ENCODE data around the gene VWA3B. TPM values are rescaled to one million over a fixed set of nuclear protein-coding genes. Genes with fewer than 3 reads are reported as not detected.
"Not testable (repeated sequence)": the region's sequence is repeated elsewhere in the genome, so short reads cannot be mapped to it uniquely, and the experiment has no call there.

VWA3B gene
- total RNA-seq, 1 donor from 2014 or later, result not detected

GRCh38 chr2:98142106-98142791 is 55.3 kb downstream of the VWA3B start:
- H3K36me3 ChIP-seq (ENCODE audit: control insufficient read depth, insufficient read depth, low read length), result no peaks in the 10 kb centered on the region
- H3K27me3 ChIP-seq (ENCODE audit: control insufficient read depth, insufficient read depth, low read length), result no peaks in the 10 kb centered on the region
- no peak overlapping the region for H3K4me3 ChIP-seq (ENCODE audit: low read depth, low read length)
- TF ChIP-seq CTCF (IDR thresholded peaks at IDR 0.05; ENCODE audit: insufficient read depth, low read length, poor library complexity, severe bottlenecking), result no peak
- no peak for DNase-seq (ENCODE audit: low read depth)

- H3K36me3 ChIP-seq (ENCODE audit: control insufficient read depth, insufficient read depth, low read length), result no peaks in the 10 kb centered on the region
- no peak for DNase-seq (ENCODE audit: low read depth)
- H3K27me3 ChIP-seq (ENCODE audit: control insufficient read depth, insufficient read depth, low read length), result no peaks in the 10 kb centered on the region
- no peak for TF ChIP-seq CTCF (IDR thresholded peaks at IDR 0.05; ENCODE audit: insufficient read depth, low read length, poor library complexity, severe bottlenecking)
- no peak overlapping the region for H3K4me3 ChIP-seq (ENCODE audit: low read depth, low read length)
Measured at GRCh38 chr2:98145070-98145469, 58.1 kb downstream of the VWA3B start.

- H3K27me3 ChIP-seq (ENCODE audit: control insufficient read depth, insufficient read depth, low read length); H3K36me3 ChIP-seq (ENCODE audit: control insufficient read depth, insufficient read depth, low read length); H3K4me3 ChIP-seq (ENCODE audit: low read depth, low read length); DNase-seq (ENCODE audit: low read depth): not testable (repeated sequence)
Measured at GRCh38 chr2:98147900-98148299, 60.9 kb downstream of the VWA3B start.

- Histone ChIP-seq H3K36me3 (ENCODE audit: control insufficient read depth, insufficient read depth, low read length) (no peaks in the 10 kb centered on the region), H3K4me3 (ENCODE audit: low read depth, low read length) (no peak overlapping the region), H3K27me3 (ENCODE audit: control insufficient read depth, insufficient read depth, low read length) (no peaks in the 10 kb centered on the region)
- no peak for DNase-seq (ENCODE audit: low read depth)
- TF ChIP-seq CTCF (IDR thresholded peaks at IDR 0.05; ENCODE audit: insufficient read depth, low read length, poor library complexity, severe bottlenecking), result no peak
Measured at GRCh38 chr2:98148595-98149332, 61.8 kb downstream of the VWA3B start.

GRCh38 chr2:98149333-98149697 is 62.3 kb downstream of the VWA3B start:
- Histone ChIP-seq H3K36me3 (ENCODE audit: control insufficient read depth, insufficient read depth, low read length) (no peaks in the 10 kb centered on the region), H3K27me3 (ENCODE audit: control insufficient read depth, insufficient read depth, low read length) (no peaks in the 10 kb centered on the region), H3K4me3 (ENCODE audit: low read depth, low read length) (no peak overlapping the region)
- TF ChIP-seq CTCF (IDR thresholded peaks at IDR 0.05; ENCODE audit: insufficient read depth, low read length, poor library complexity, severe bottlenecking), result no peak
- DNase-seq (ENCODE audit: low read depth), result no peak

DNA sequence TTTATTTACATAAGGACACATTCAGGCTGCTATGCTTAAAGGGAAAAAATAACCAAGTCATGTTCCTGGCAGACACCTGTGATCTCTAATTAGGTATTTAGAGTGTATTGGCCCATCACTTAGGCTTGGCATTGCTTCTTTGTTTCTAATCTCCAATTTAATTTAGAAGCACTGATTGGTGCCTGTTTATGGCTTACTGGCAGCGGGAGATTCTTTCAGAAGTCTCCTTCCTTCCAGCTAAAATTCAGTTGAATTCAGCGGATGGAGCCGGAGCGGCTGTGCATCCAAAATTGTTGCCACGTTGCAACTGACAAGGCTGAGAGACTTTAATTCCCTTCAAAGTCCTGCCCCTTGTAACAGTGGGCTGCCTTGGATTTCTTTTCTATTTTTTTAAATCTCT is 66.5 kb downstream of the VWA3B start:
- no peak for DNase-seq (ENCODE audit: low read depth)
- Histone ChIP-seq H3K36me3 (ENCODE audit: control insufficient read depth, insufficient read depth, low read length) (no peaks in the 10 kb centered on the region), H3K4me3 (ENCODE audit: low read depth, low read length) (no peak overlapping the region), H3K27me3 (ENCODE audit: control insufficient read depth, insufficient read depth, low read length) (peaks cover 2% of the 10 kb centered on the region)
- no peak for TF ChIP-seq CTCF (IDR thresholded peaks at IDR 0.05; ENCODE audit: insufficient read depth, low read length, poor library complexity, severe bottlenecking)

Data from kidney epithelial cell (primary cell).